Endodermal cell (in vitro differentiated cells): ENCODE data around the gene PRRC2A. TPM values are rescaled to one million over a fixed set of nuclear protein-coding genes. Genes with fewer than 3 reads are reported as not detected.

ENCODE experiments used
- DNase-seq: peaks from one replicate; pipeline ENCODE4 v3.0.0-alpha.2; 2017
- H3K27ac ChIP-seq: 2 replicates; pipeline ENCODE4 v1.5.1; 2013; ENCODE audit warnings: mild to moderate bottlenecking, low read depth, low read length, moderate library complexity
- H3K27me3 ChIP-seq: 2 replicates; pipeline ENCODE4 v1.6.1; 2013; ENCODE audit warnings: mild to moderate bottlenecking, low read length, moderate library complexity; ENCODE audit not compliant: insufficient read depth, control insufficient read depth, poor library complexity, severe bottlenecking
- H3K36me3 ChIP-seq: 2 replicates; pipeline ENCODE4 v1.7.0; 2013; ENCODE audit warnings: mild to moderate bottlenecking, low read length, moderate library complexity; ENCODE audit not compliant: control insufficient read depth, insufficient read depth
- H3K4me1 ChIP-seq: one replicate; pipeline ENCODE4 v1.7.0; 2013; ENCODE audit warnings: low read length; ENCODE audit not compliant: control insufficient read depth, insufficient read depth
- H3K4me3 ChIP-seq: 2 replicates; pipeline ENCODE4 v1.5.1; 2013; ENCODE audit warnings: mild to moderate bottlenecking, low read length, moderate library complexity
- H3K9ac ChIP-seq: 2 replicates; pipeline ENCODE4 v1.6.1; 2013; ENCODE audit warnings: mild to moderate bottlenecking, low read length, moderate library complexity; ENCODE audit not compliant: poor library complexity, severe bottlenecking; ENCODE audit errors: extremely low read depth
- H3K9me3 ChIP-seq: 2 replicates; pipeline ENCODE4 v1.6.1; 2013; ENCODE audit warnings: mild to moderate bottlenecking, low read length, moderate library complexity; ENCODE audit not compliant: control insufficient read depth
- H3K27ac Mint-ChIP-seq: 2 replicates; pipeline ENCODE4 v1.8.0; 2020; ENCODE audit warnings: mixed read lengths
- H3K27me3 Mint-ChIP-seq: 2 replicates; pipeline ENCODE4 v1.8.0; 2021; ENCODE audit warnings: mild to moderate bottlenecking, mixed read lengths; ENCODE audit not compliant: insufficient read depth
- H3K36me3 Mint-ChIP-seq: 2 replicates; pipeline ENCODE4 v1.8.0; 2020; ENCODE audit warnings: low read depth, mixed read lengths
- H3K4me1 Mint-ChIP-seq: 2 replicates; pipeline ENCODE4 v1.8.0; 2020; ENCODE audit warnings: mixed read lengths
- H3K4me3 Mint-ChIP-seq: 2 replicates; pipeline ENCODE4 v1.8.0; 2020; ENCODE audit warnings: mild to moderate bottlenecking, moderate library complexity, mixed read lengths
- H3K9me3 Mint-ChIP-seq: 2 replicates; pipeline ENCODE4 v1.8.0; 2020; ENCODE audit warnings: mild to moderate bottlenecking, mixed read lengths
- WGBS, 2 experiments: methylation state at CpG; one replicate each; pipeline versions ENCODE4 v1.1.5 to v1.1.7; 2013; ENCODE audit warnings: missing lambda C conversion rate in 2 of 2, mixed read lengths in 1 of 2; ENCODE audit not compliant: insufficient coverage in 1 of 2, insufficient read length in 1 of 2; 5-methylcytosine and 5-hydroxymethylcytosine counted together
- total RNA-seq, 2 donors: library from RNA; stranded (reverse); fragmentation: NEBNext Ultra II Directional in 1 of 2; extraction: Animal tissue kit (Norgen Biotek cat#: 25700) in 1 of 2; gene quantifications; 2 replicates in 1 of 2; 3 replicates in 1 of 2; pipeline ENCODE4 v1.2.1, GENCODE V29; 2021
- TF ChIP-seq, protein P1 (sequence below): fragments of 200-600 bp; sonication (generic); conservative IDR thresholded peaks from 2 replicates; pipeline ENCODE4 v1.5.0; 2021; ENCODE audit warnings: antibody characterized with exemption, mild to moderate bottlenecking

The PRRC2A gene
- total RNA-seq, 2 donors from 2014 or later: 329 to 330 TPM

DNA sequence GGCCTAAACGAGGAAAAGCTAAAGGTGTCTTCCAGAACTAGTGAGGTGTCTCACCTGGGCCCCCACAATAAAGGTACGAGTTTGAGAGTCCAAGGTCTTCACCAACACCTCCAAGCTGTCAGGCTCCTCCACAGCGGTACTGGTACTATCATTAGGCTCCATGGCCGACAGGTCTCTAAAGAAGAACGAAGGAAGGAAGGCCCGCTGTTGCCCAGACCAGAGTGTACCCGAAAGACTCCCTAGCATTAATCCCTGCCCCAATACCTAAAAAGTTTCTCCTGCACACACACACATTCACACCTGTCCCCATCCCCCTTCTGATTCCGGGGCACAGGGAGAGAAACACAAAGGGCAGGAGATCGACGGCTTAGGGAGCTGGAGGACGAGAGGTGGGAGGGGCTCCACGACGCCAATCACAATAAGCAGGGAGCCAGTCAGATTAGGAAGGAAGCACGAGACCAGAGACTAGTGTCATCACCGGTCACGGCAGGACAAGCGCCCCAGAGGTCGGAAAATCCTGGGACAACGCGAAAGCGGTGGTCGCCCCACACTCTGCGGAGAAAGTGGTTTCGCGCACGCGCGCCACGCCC is 31.2 kb downstream of the PRRC2A start:
- H3K9me3 Mint-ChIP-seq: no peaks in the 10 kb centered on the region
- no peaks in the 10 kb centered on the region for H3K27me3 Mint-ChIP-seq
- H3K36me3 ChIP-seq: peaks cover 42% of the 10 kb centered on the region
- peak overlapping the region; percentile 92 for H3K4me3 ChIP-seq
- no peak for DNase-seq
- H3K27me3 ChIP-seq: no peaks in the 10 kb centered on the region
- peaks cover 49% of the 10 kb centered on the region for H3K36me3 Mint-ChIP-seq
- 4% methylated on average over 22 to 29 of the region's 29 CpGs for WGBS, 2 experiments
- no peaks in the 10 kb centered on the region for H3K9me3 ChIP-seq
- peaks cover 10% of the 10 kb centered on the region for H3K4me1 Mint-ChIP-seq
- TF ChIP-seq, protein P1, sequence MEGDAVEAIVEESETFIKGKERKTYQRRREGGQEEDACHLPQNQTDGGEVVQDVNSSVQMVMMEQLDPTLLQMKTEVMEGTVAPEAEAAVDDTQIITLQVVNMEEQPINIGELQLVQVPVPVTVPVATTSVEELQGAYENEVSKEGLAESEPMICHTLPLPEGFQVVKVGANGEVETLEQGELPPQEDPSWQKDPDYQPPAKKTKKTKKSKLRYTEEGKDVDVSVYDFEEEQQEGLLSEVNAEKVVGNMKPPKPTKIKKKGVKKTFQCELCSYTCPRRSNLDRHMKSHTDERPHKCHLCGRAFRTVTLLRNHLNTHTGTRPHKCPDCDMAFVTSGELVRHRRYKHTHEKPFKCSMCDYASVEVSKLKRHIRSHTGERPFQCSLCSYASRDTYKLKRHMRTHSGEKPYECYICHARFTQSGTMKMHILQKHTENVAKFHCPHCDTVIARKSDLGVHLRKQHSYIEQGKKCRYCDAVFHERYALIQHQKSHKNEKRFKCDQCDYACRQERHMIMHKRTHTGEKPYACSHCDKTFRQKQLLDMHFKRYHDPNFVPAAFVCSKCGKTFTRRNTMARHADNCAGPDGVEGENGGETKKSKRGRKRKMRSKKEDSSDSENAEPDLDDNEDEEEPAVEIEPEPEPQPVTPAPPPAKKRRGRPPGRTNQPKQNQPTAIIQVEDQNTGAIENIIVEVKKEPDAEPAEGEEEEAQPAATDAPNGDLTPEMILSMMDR: no peak
- peak overlapping the region; percentile 99 for H3K27ac ChIP-seq
- peak overlapping the region; percentile 84 for H3K9ac ChIP-seq
- H3K4me1 ChIP-seq: peaks cover 5% of the 10 kb centered on the region
- peak overlapping the region; percentile 98 for H3K4me3 Mint-ChIP-seq
- peak overlapping the region; percentile 100 for H3K27ac Mint-ChIP-seq

DNA sequence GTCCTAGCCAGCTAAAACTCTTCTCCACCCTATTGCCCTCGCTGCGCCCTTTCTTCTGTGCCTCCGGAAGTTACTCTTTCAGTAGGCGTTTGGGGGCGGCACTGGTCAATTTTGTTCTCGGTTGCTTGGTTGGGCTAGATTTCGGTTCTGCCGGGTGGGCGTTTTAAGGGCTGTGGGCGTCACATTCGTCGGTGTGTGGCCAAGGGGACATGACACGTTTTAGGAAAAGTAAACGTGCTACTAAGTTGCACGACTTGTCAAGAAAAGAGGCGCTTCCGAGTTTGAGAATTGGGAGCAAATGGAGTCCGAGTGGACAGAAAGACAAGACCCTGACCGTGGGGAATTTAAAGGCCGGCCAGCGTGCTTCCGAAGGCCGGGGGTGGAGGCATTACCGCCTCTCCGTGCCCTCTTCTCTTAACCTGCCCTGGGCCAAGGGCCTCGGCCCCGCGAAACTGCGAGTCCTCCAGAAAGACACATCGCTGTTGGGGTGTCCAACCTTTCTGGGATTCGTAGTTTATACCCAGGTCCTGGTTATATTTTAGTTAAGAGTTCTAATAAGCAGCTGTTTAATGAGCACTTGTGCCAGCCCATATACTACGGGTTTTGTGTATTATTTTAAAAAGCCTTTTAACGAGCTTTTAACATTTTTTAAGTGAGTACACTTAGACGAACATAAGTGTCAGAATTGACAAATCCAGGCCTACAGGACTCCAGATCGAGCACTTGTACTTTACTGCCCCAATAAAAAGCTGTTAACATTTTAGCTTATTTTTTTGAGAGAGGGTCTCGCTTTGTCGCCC is 32.6 kb downstream of the PRRC2A start:
- peaks cover 5% of the 10 kb centered on the region for H3K4me1 ChIP-seq
- H3K9ac ChIP-seq: peak overlapping the region; percentile 84
- WGBS, 2 experiments: 19 to 23% methylated on average over 27 to 37 of the region's 37 CpGs
- TF ChIP-seq, protein P1: peak; percentile 31
- peak; percentile 95 for DNase-seq
- Mint-ChIP-seq H3K4me1 (peaks cover 10% of the 10 kb centered on the region), H3K9me3 (no peaks in the 10 kb centered on the region), H3K4me3 (peak overlapping the region; percentile 98), H3K36me3 (peaks cover 46% of the 10 kb centered on the region), H3K27ac (peak overlapping the region; percentile 100), H3K27me3 (no peaks in the 10 kb centered on the region)
- peaks cover 30% of the 10 kb centered on the region for H3K36me3 ChIP-seq
- no peaks in the 10 kb centered on the region for H3K9me3 ChIP-seq
- H3K27ac ChIP-seq: peak overlapping the region; percentile 99
- H3K4me3 ChIP-seq: peak overlapping the region; percentile 92
- H3K27me3 ChIP-seq: no peaks in the 10 kb centered on the region

DNA sequence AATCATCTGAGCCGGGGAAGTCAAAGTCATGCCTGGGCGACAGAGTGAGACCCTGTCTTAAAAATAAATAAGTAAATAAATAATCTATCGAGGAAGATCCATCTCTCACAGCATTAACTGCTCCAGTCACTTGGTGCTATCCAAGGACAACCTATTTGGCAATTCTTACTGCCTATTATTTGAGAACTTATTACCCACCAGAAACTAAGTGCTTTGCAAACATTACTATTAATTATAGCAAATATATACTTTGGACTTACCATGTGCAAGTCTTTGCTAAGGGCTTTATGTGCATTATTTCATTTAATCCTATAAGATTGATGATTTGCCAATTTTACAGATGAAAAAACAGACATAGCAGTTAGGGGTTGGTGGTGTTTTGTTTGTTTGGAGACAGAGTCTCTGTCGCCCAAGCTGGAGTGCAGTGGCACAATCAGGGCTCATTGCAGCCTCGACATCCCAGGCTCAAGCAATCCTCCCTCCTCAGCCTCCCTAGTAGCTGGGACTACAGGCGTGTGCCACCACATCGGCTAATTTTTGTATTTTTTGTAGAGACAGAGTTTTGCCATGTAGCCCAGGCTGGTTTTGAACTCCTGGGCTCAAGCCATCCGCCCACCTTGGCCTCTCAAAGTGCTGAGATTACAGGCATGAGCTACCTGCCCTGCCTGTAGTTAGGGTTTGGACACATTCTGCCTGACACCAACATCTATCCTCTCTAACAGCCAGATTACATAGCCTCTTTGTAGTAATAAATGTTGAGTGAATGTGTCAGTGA is 34.2 kb downstream of the PRRC2A start:
- TF ChIP-seq, protein P1: no peak
- no peaks in the 10 kb centered on the region for H3K27me3 Mint-ChIP-seq
- Histone ChIP-seq H3K36me3 (peaks cover 14% of the 10 kb centered on the region), H3K27ac (no peak overlapping the region), H3K27me3 (no peaks in the 10 kb centered on the region), H3K4me3 (no peak overlapping the region), H3K9me3 (no peaks in the 10 kb centered on the region), H3K9ac (no peak overlapping the region), H3K4me1 (peaks cover 13% of the 10 kb centered on the region)
- H3K4me3 Mint-ChIP-seq: no peak overlapping the region
- no peak for DNase-seq
- H3K27ac Mint-ChIP-seq: no peak overlapping the region
- H3K4me1 Mint-ChIP-seq: peaks cover 14% of the 10 kb centered on the region
- H3K9me3 Mint-ChIP-seq: no peaks in the 10 kb centered on the region
- 85 to 97% methylated on average over 3 to 8 of the region's 8 CpGs for WGBS, 2 experiments
- peaks cover 33% of the 10 kb centered on the region for H3K36me3 Mint-ChIP-seq
